T-helper 22 cell (primary cell): Measurements from ENCODE around the gene CCDC27.

Experiments
- DNase-seq: peaks from one replicate; pipeline ENCODE4 v3.0.0-alpha.2; 2020; ENCODE audit warnings: low read depth

Gene CCDC27

GRCh38 chr1:3759796-3760195 is 7.5 kb downstream of the CCDC27 start:
- DNase-seq: no peak

- DNase-seq: no peak
Observed at GRCh38 chr1:3761296-3762010, 9.2 kb downstream of the CCDC27 start.

DNA sequence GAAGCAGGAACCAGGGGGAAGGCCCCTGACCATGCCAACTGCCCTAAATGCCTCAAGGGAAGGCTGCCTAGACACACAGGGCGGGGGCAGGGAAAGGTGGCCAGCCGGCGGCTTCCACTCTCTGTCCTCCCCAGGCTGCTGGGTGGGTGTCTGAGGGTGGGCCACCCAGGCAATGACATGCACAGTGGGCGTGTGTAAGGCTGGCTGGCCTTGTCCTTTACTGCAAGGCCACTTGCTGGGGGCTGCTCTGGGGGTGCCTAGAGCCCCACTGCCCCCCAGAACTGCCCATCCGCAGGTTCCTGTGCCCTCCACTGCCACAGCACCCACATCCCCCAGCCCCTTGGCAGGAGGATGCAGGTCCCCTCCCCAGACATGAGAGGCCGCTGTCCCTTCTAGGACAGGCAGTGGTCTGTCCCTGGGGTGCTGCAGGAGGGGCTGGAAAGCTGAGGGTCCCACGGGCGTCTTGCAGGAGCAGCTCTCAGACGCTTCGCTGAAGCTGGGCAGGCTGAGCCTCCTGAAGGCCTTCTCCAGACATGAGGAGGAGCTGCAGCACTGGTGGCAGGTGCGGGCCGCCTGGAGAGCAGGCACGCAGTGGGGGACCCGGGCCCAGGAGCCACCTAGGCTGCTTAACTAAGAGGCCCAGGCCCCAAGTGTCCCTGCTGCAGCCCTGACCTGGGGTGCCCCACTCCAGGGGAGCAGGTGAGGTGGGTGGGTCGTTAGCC is 10.1 kb downstream of the CCDC27 start:
- DNase-seq: no peak

DNA sequence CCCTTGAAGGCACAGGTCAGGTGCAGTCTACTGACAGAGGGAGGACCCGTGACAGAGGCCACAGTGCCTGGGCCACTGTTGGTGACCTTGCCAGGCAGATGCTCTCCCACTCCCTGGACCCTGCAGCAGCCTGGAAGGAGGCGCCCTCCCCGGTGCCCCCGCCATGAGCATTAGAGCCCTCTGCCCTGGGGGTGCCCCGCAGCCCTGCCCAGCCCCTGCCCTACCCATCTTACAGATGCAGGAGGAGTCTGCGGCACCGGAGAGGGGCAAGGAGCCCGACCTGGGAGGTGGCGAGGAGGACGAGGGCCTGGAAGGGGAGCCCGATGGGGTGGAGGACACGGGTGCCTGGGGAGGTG is 10.6 kb downstream of the CCDC27 start:
- no peak for DNase-seq

- DNase-seq: no peak
Observed at GRCh38 chr1:3763351-3764125, 11.3 kb downstream of the CCDC27 start.

GRCh38 chr1:3767328-3767925 is 15.2 kb downstream of the CCDC27 start:
- DNase-seq: no peak

GRCh38 chr1:3768811-3769390 is 16.7 kb downstream of the CCDC27 start:
- DNase-seq: no peak

DNA sequence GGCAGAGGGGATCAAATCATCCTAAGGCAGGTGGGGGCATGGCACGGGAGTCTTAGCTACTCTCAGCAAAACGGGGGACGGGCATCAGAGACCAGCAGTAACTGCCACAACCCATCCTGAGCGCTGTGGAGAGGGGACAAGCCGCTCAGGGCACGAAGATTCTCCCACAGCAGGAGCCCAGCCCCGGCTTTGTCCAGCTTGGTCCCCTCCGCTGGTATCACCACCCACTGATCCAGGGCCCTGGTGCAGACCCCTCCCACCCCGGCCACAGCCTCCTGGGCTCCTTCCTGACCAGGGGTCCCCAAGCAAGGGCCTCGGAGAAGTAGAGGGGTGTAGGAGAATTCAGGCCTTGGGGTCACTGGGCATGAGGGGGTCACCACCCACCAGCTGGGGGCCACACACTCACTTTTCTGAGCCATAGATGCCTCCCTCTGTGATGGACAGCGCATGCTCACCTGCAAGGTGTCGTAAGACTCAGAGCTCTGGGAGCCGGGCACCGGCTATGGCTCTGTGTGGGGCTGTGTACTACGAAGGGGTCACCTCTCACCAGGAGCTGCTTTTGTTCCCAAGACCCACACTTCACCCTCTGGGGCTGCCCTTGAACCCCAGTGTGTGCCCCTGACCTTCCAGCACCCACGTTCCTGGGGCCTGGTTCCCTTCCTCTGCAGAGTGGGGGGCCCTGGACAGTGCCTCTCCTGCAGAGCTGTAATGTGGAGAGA is 18.0 kb downstream of the CCDC27 start:
- no peak for DNase-seq

GRCh38 chr1:3771108-3772026 is 19.1 kb downstream of the CCDC27 start:
- DNase-seq: no peak

- DNase-seq: peak; percentile 82
Observed at GRCh38 chr1:3772027-3772714, 19.9 kb downstream of the CCDC27 start.

GRCh38 chr1:3772715-3773571 is 20.7 kb downstream of the CCDC27 start, which contains the start of gene SMIM1:
SMIM1 (plus strand) TSS chr1:3772749; CDS start chr1:3775374, 2,625 bp downstream.
- no peak for DNase-seq

DNA sequence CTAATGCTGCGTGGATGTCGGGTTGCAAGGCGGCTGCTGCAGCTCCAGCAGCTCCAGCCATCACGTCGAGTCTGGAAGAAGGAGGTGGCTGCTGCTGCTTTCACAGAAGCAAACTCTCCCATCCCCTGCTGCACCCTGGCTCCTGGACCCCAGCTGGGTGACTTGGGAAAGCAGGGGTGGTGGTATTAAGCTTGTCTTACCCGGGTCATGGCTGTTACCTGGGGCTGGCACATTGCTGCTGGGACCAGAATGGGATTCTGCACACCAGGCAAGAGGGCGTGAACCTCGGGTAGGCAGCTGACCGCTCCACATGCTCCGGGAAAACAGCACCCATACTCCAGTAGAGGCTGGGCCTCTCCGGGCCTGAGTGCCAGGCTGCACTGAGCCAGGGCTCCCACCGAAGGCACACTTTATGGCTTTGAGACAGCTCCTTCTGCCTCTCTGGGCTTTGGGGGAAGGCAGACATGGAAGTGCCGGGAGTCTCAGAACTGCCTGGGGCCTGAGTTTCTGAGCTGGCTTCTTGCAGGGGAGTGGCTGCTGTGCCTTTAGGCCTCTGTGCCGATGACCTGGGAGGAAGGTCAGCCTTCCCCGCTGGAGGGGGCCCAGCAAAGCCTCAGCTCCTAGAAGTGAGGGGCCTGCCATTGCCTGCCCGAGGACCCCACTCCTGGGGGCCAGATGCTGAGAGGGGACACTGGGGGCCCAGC is 21.5 kb downstream of the CCDC27 start:
- no peak for DNase-seq

DNA sequence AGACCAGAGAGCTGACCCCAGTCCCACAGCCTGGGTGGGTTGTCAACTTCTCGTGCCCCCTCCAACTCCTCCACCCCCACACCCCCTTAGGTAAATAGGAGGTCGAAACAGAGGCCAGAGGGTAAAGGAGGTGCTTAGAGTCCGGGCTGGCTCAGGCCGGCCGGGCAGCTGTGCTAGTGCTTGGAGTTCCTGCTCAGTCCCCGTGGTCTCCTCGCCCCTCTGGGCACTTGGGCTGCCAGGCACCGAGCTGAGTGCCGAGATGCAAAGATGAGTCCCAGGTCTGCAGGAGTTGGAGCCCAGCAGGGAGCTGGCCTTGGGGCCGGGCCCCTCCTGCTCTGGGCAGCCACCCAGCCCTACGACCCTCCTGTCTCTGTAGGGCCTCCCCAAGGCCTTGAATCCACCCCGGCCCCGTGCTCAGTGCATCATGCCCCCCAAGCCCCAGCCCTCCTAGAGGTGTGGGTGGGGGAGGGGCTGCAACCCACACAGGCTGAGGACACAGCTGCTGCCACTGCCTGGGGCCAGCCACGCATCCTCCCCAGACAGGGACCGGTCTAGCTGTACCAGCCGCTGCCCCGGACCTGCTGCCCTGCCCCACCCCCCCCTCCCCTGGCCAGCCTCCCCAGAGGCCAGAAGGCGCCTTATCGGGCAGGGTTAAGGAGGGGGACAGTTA is 22.2 kb downstream of the CCDC27 start:
- DNase-seq: no peak

DNA sequence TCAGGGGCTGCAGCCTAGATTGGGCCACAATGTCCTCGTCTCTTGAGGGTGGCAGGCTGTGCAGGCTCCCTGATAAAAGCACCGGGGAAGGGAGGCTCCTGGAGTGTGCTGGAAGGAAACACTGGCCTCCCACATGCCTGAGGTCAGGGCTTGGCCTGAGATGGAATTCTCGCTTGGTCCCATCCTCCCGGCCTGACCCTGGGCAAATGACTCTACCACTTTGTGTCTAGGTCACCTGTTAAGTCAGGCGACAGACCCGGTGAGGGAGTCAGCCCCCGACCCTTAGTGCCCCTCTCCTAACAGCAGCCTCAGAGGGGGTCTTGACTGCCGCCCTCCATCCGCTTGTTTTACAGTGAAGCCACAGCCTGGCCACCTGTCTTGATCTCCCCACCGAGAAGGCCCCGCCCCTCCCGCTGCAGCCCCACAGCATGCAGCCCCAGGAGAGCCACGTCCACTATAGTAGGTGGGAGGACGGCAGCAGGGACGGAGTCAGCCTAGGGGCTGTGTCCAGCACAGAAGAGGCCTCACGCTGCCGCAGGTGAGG is 22.8 kb downstream of the CCDC27 start:
- DNase-seq: no peak

GRCh38 chr1:3775490-3776230 is 23.4 kb downstream of the CCDC27 start:
- DNase-seq: peak; percentile 13

- DNase-seq: no peak
Observed at GRCh38 chr1:3776231-3776961, 24.1 kb downstream of the CCDC27 start.
